GM19099 (cell line): ENCODE data around the gene SLC4A1.

Experiments
- POLR2A ChIP-seq: IDR thresholded peaks from 3 replicates; pipeline ENCODE4 v1.6.1; 2011; ENCODE audit warnings: low read depth; ENCODE audit not compliant: insufficient read length; ENCODE audit errors: extremely low read depth

SLC4A1 gene

DNA sequence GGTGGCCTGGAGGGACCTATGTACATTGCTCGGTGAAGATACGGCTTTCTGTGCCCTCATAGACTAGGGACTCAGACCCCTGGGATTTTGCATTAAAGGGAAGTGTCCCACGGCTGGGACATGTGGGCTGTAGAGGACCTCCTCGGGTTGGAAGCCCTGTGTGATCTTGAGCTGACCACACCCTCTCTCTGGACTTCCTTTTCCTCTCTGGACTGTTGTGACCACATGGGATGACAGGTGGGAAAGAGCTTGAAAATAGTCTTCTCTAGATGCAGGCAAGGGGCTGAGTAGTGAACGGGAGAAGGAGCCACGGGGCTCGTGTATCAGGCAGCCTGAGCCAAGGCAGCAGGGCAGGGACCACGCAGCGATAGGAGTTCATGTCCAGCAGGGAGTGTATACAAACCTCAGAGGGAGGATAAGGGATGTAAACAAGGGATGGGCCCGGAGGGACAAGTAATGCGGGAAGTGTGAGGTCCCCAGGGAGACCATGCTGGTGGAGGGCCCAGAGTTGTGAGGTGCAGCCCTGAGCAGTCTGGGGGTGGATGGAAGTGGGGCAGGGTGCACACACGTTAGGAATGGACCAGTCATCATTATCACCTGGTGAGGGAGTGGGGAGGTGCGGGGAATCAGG lies 4.5 kb upstream of the SLC4A1 start:
- no peak for TF ChIP-seq POLR2A

DNA sequence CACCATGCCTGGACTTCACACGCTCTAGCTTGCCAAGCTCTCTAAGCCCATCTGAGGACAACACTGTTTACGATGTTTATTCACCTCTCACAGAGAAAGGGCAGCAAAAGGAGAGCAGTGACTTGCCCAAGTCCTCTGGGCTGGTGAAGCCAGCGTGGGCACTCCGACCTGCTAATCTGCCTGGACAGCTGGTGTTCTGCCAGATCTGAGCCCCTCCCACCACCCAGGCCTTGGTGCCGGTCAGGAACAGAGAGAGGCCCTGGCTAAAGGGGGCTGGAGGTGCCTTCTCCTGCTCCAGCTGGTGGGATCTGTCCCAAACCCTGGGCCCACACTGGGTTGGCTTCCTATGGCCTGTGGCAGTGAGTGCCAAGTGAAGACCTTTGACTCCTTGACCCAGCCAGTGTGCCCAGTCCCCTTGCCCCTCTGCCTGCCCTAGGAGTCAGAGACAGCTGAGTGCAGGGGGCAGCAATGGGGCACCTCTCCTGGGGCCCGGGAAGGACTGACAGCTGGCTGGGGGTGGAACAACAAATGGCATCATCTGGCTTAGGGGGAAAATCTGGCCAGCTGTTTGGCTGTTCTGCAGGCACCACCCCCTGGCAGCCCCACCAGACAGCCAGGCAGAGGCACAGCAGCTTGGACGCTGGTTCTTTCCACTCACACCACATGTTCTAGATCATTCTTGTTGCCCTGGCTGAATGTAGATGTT lies 1.8 kb upstream of the SLC4A1 start:
- TF ChIP-seq POLR2A, result no peak

GRCh38 chr17:44268709-44269534 lies 987 bp upstream of the SLC4A1 start:
- no peak for TF ChIP-seq POLR2A

DNA sequence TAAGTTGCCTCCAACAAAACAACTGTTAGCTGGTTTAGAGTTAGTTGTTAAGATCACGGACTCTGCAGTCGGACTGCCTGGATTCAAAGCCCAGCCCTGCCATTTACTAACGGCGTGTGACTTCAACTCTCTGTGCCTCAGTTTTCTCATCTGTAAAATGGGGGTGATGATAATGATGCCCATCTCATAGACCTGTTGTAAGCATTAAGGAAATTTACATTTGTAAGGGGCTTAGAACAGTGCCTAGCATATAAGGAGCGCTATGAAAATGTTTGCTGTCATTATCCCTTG lies 825 bp downstream of the SLC4A1 start:
- no peak for TF ChIP-seq POLR2A

- TF ChIP-seq POLR2A, result no peak
Observed at GRCh38 chr17:44266402-44267164, 1.4 kb downstream of the SLC4A1 start.

DNA sequence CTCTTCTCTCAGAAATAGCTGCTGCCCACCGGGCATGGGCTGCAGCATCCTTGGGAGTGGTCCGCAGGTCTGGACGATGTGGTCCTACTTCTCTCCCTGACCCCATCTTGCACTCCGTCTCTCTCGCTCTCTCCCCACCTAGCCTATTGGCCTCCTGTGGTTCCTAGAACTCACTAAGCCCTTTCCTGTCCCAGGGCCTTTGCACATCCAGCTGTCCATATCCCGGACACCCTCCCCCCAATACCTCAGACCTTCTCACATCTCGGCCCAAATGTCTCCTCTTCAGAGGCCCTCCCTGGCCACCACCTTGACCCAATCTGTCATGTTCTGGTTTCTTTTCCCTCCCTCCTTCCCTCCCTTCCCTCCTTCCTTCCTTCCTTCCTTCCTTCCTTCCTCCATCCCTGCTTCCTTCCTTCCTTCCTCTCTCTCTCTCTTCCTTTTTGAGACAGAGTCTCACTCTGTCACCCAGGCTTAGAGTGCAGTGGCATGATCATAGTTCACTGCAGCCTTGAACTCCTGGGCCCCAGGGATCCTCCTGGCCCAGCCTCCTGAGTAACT lies 4.5 kb downstream of the SLC4A1 start:
- no peak for TF ChIP-seq POLR2A

DNA sequence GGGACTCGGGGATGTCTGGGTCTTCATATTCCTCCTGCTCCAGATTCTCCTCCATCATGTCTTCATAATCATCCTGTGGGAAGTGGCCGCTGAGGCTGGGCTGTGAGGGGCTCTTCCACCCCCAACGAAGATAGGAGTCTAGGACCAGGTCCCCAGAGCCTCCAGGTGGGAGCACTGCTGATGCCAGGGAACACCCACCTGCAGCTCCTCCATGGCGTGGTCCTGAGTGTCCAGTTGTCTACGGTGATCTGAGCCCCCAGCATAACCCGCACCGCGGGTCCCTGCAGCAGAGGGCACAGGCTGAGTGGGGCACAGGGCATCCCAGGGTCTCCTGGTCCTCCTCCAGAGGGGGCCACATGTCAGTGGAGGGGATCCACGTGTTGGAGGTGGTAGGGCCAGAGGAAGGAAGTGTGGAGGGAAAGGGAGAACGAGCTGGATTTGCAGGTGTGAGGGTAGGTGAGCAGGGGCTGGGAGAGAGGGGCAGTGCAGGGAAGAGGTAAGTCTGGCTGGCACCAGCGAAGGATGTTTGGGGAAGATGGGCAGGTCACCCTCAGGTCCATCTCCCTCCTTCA lies 5.2 kb downstream of the SLC4A1 start:
- no peak for TF ChIP-seq POLR2A

DNA sequence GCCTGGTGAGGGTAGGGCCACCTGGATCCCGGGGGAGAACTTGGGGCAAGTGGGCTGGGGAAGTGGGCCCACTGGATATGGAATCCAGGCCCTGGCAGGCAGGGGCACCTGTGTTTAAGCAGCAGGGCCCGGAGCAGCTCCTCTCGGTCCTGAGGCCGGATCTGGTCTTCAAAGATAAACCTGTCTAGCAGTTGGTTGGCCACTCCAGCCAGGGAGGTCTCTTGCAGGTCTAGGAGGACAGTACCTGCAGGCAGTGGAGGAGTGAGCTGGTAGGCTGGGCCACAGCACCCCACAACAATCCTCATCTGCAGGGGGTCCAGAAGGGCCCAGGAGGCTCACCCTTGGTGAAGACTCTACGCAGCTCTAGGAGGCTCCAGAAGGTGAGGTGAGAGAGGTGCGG lies 7.6 kb downstream of the SLC4A1 start:
- TF ChIP-seq POLR2A, result no peak

DNA sequence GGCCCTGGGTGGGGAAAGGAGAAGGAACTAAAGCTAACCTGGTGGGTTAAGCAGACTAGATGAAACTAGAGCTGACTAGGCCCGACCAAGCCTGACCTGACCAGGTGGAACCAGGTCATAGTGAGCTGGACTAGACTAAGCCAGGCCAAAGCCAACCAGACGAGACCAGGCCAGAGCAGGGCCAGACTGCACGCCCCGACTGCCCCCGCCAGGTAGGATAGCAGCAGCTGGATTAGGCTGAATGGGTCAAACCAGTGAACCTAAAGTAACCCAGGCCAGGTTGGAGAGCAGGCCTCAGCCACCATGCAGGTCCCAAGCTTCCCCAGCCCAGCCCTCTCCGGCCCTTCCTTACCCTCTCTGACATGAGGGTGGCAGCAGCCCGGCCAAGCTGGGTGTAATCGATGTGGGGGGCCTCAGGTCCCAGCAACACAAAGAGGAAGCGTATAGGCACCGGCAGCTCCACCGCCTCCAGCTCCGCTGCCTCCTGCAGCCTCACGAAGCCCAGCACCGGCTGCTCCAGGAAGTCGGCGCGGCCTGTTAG lies 9.1 kb downstream of the SLC4A1 start:
- no peak for TF ChIP-seq POLR2A

- TF ChIP-seq POLR2A, result no peak
Observed at GRCh38 chr17:44257815-44258760, 9.8 kb downstream of the SLC4A1 start.

DNA sequence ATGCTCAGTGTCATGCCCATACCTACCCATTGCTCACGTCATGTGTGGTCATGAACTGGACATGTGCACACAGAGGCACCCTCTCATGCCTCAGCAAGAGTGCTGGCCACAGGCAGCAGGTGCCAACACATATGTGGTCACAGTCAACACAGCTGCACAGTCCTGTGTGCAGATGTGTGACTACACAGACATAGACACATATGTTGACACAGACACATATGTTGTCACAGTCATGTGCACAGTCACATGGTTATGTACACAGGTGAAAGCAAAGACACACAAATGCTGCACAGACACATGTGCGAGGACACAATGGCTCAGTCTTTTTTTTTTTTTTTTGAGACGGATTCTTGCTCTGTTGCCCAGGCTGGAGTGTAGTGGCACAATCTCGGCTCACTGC lies 11.3 kb downstream of the SLC4A1 start:
- no peak for TF ChIP-seq POLR2A

GRCh38 chr17:44255915-44256314 lies 12.0 kb downstream of the SLC4A1 start:
- TF ChIP-seq POLR2A, result no peak

DNA sequence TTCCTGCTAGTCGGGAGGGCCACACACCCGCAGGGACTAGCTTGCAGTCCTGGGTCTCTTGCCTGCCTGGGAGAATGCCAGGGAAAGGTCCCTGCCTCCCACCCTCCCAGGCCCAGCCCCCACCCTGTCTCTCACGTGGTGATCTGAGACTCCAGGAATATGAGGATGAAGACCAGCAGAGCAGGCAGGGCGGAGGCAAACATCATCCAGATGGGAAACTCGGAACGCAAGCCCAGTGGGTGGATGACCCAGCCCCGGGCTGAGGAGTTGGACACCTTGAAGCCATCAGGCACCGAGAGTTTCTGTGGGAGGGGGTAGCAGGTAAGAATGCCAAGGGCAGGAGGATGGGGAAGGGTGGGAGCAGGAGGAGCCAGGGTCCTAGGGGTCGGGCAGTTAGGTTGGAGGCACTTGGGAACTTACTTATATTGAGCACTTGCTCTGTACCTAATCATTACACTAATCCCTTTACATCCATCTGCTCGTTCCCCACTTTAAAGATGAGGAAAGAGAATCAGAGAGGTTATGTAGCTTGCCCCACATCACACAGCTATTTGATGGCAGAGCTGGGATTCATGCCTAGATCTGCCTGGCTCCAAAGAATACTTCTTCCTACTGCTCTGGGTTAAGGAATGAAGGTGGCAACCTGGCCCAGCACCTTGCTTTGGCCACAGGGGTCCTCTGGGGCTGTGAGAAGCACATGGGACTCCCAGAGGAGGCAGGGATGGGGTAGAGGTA lies 13.4 kb downstream of the SLC4A1 start:
- TF ChIP-seq POLR2A, result no peak
